GM18870 (cell line): Measurements from ENCODE around the gene GRPEL2.
"Not testable (repeated sequence)": the region's sequence is repeated elsewhere in the genome, so short reads cannot be mapped to it uniquely, and the experiment has no call there.

Experiments
- ATAC-seq: cut with Tn5 transposase; IDR thresholded peaks from one replicate; pipeline ENCODE4 v1.9.1; 2021; ENCODE audit warnings: moderate library complexity; ENCODE audit not compliant: unreplicated experiment

GRPEL2 gene

DNA sequence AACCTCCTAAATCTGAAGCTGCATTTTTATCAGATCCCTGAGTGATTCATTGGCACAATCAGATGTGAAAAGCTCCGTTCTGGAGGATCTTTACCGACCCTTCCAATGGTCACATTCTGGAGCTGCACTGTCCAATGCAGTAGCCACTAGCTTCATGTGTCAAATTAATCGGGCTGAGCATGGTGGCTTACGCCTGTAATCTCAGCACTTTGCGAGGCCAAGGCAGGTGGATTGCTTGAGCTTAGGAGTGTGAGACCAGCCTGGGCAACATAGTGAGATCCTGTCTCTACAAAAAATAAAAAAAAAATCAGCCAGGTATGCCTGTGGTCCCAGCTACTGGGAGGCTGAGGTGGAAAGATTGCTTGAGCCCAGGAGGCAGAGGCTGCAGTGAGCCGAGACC is 30.1 kb downstream of the GRPEL2 start:
- ATAC-seq: no peak

DNA sequence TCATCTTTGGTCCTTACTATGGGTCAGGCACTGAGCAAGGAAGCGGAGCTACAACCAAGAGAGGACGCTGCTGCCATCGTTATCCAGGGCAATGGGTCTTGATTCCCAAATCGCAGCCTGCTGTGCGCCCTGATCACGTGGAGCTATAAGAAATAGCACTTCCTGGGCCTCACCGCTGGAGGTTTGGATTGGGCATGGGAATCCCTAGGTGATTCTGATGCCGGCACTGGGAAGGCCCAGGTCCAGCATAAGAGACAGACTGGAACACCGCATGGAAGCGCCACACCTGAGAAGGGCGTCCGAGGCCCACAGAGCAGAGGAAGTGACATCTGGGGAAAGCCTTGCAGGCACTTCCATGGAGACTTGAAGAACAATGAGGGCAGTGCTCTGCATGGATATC is 30.8 kb downstream of the GRPEL2 start:
- ATAC-seq: no peak

DNA sequence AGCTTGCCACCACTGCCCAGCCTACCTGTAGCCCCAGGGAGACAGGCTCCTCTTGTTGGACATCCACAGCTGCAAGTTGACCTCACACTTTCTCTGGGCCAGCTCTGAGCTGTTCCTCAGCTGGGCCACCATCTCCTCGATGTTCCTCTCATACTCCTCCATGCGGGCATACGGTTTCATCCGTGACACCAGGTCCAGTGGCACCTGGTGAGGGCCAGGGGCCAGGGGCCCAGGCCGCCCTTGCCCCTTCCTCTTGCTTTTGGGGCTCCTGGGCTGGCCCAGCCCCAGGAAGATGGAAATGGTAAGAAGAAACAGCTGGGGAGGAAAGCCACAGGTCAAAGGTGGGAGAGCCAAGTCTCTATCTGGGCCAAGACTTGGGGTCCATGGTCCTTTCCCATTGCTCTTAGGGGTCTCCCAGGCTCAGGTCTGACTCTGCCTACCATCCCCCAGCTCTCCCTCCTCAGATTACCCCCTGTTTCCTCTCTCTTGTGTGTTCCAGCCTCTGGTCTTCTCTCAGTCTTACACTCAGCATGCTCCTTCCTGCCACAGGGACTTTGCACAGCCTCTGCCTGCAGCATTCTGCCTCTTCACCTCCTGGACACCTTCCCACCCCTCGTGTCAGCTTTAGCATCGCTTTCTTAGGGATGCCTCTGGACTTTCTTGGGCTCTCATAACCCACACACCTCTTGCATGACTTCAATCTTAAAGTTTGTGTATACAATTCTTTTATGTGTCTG is 31.6 kb downstream of the GRPEL2 start:
- no peak for ATAC-seq

DNA sequence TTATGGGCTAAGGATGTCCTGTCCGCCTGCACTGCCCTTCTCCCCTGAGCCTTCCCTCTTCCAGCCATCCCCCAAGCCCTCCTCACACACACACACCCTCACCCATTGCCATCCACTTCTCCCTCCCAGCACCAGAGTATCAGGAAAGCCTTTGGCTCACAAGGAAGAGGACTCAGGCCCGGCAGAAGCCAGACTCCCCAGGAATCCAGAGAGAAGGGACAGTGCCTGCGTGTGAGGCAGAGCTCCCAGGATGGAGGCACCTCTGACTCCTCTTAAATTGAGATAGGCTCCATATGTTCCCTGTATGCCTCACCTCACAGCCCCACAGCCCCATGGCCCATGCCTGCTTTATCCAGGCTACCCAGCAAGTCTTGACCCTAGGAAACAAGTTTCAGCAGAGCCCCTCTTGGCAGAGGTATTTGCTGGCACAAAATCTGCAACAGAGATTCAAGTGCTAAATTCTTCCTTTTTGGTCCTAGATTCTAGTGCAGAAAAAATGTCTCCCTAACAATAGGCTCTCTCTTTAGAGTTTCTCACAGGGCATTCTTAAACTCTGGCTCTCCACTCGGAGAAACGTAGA is 33.0 kb downstream of the GRPEL2 start:
- no peak for ATAC-seq

DNA sequence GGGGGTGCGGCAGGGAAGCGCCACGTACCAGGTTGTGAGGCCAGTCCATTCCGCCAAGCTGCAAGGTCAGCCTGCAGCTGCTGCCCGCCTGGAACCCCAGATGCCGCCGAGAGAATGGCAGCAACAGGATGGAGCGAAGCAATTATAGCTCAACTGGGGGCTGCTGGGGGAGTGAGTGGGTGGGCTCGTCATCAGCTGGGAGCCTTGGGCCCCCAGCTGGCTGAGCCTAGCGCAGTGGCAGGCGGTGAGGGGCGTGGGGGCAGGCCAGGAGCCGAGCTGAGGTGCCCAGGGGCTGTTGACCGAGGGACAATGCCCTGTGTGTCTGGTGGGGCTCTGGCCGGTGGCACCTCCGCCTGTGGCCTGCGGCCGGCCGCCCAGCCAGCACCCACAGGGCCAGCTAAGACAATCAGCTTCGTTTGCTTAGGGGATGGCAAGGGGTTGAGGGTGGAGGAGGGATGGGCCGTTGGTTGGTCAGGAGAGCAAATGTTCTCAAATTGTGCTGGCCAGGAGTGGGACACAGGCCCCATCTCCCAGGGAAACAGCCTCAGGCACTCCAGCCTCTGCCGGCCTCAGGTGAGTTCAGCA is 34.0 kb downstream of the GRPEL2 start, which contains the start of gene IL17B:
TSS of gene IL17B (minus strand) at position 116 of the 585 bp plus-strand sequence. CDS start at position 49, 67 bp downstream.
- no peak for ATAC-seq

DNA sequence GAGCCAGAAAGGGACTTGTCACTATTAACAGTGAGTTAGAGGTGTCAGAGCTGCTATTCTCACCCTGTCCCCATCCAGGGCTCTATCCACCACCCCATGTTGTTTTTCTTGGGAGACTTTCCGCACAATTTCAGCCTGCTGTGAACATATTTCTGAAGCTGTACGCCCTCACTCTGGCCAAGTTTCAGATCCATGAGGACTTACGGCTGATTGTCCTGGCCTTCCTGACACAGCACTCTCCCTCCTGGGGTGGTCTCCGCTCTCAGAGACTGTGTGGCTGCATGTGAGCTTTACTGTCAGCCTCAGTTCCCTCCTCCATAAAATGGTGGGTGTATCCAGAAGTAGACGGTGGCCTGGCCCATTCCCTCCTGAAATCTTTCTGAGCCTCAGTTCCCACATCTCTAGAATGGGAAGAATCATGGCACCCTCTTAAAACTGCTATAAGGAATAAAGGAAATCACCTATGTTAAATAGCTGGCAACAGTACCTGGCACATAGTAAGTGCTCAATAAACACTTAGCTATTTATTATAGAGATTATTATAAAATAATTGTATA is 34.6 kb downstream of the GRPEL2 start:
- ATAC-seq: no peak

DNA sequence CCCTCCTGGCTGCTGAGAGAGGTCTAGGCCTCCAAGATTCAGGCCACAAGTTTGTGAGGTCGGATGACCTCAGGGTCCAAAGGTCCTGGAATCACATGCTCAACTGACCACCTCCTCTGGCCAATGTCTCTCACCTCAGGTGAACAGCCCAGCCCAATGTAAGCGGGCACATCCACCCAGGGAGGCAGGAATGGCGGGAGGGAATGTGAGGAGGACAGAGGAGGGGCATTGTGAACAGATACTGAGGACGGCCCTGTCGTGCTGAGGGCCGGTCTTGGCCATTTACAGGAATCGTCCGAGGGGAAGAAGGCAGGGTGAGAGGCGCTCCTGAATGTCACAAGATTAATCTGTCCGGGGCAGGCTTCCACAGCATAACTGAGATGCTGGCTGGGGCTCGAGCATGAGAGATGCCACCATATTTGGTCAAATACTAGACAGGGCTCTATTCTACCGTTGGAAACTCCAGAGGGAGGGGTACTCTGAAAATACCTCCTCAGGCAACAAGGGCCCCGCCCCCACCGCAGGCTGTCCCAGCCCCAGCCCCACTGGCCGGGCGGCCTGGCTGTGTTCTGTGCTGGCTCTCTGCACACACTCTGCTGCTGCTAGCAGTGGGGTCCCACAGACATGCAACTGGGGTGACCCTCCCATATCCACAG is 35.3 kb downstream of the GRPEL2 start:
- no peak for ATAC-seq

DNA sequence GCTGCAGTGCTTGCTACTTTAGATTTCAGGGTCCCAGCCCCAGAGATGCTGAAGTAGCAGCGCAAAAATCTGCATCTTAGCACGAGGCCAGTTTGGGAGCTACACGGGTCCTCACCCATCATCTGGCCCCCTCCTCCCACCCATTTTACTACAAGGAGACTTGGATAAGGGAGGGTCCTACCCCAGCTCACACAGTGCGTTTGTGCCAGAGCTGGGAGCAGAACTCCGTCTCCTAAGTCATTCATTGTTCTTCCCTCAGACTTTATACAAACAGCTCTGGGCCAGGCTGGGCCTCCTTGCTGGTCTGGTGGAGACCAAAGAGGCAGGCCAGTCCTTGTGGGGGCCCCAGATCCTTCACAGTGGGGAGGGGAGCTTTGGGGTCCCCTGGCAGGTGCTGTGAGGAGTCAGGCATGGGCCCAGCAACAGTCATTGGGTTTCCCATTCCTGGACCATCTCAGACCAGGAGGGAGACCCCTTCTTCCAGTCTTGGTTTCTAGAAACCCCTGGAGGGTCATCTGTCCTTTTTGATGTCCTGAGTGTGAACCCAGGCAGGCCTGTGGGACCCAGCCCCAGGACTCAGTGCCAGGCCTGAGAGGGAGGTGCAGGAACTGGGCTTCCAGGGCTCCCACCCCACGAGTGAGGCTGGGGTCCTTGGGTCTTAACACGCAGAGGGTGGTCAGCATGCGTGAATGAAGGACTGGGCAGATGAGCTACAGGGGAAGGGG is 36.1 kb downstream of the GRPEL2 start:
- no peak for ATAC-seq

DNA sequence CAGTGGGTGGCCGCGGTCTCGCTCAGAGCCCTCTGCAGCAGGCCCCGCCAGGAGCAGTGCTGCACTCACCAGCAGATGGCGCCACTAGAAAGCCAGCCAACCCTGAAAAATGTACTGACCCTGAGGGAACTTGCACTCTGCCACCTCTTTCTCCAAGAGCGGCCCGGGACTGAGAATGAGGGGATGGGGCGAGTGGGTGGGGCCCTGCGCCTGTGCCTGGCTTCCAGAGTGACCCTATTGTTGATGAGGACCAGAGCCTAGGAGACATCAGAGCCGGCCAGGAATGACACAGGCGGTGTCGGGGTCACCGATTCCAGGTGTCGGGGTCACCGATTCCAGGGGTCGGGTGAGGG is 36.7 kb downstream of the GRPEL2 start:
- ATAC-seq: peak; percentile 57

DNA sequence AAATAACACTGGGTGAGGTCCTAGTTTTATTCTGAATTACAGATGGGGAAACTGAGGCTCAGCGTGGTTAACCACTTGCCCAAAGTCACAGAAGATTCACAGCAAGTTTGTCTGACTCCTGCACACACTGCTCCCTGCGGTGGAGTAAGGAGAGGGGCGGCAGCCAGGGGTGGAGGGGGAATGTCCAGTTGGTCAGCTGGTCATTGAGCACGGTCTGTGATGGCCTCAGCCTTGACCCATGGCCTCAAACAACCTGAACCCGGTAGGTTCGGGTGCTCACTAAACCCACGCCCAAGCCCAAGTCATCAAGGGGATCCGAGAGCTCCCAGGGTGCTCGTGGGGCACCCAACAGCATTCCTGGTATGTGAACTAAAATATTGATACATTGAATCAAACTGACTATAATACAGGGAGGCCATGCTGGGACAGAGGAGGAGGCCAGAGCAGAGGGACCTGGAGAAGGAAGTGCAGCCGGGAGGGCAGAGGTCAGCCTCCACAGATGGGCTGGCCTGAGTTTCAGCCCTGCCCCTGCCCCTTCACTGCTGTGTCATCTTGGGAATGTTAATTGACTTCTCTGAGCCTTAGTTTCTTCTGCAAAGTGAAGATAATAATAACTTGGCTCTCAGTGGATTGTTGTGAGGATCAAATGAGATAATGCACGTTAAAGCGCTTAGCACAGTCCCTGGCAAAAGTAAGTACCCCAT is 37.4 kb downstream of the GRPEL2 start:
- ATAC-seq: no peak

DNA sequence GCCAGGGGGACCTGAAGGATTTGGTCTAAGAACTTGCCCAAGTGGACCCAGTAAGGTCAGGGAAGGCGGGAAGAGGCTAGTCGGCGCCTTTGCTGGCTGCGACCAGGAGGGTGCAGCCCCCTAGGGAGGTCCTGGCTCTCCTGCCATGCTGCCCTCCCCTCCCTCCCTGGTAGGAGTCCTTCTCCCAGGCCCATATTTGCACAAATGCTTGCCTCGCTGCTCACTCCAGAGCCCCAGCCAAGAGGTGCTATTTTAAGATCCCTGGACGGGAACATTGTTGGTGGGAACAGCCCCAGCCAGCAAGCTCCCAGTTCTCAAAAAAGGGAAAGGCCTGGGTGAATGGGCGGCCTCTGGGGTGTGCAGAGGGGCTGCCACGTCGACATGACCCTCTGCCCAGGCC is 38.1 kb downstream of the GRPEL2 start:
- ATAC-seq: no peak

DNA sequence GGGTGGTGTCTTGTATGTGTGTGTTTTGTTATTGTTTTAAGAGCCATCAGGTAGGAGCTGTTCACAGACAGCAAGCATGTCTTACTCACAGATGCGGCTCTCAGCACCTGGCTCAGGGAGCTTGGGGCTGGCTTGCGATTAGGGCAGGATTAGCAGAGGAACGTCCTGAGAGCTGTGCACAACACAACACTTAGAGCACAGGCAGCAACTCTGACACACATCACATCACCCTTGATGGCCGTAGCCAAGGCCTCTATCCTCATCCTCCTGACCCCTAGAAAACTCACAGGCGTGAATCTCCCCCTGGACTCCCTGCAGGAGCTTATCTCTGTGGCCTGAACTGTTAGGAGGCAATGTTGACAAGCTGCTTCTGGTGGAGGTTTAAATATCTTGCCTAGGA is 40.9 kb downstream of the GRPEL2 start:
- no peak for ATAC-seq

DNA sequence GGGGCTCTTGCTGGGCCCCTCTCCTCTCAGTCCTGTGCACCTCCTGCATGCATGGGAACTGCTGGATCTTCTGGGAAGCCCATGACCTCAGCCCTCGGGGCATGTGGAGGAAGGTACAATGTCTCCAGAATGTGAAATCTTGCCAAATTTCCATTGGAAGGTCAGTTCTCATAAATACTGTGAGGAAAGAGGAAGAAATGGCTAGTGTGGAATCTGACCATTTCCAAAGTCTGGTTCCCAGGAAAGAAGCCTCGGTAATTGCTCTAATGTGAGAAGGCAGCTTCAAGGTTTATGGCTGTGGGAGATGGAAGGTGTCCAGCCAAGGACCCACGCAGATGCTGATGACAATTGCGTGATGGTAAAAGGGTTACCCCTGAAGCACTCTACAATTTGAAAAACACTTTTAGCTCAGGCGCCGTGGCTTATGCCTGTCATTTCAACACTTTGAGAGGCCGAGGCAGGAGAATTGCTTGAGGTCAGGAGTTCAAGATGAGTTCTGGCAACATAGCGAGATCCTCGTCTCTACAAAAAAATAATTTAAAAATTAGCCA is 41.9 kb downstream of the GRPEL2 start:
- ATAC-seq: no peak

DNA sequence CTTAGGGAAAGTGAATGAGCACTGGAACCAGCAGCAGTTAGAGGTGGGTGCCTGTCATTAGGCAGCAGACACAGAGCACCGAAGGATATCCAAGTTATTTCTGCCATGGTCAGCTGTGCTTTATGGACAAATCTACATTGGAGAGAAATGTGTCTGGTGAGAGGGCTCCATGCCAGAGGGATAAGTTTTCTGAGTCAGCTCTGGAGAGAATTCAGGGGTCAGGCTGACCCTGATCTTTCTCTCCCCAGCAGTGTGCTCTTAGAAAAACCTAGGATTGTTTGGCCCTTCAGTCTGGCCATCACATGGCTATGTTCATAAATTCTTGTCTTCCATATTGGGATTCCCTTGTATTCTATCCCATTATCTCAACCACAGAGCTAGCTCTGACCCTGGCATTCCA is 42.7 kb downstream of the GRPEL2 start:
- no peak for ATAC-seq

DNA sequence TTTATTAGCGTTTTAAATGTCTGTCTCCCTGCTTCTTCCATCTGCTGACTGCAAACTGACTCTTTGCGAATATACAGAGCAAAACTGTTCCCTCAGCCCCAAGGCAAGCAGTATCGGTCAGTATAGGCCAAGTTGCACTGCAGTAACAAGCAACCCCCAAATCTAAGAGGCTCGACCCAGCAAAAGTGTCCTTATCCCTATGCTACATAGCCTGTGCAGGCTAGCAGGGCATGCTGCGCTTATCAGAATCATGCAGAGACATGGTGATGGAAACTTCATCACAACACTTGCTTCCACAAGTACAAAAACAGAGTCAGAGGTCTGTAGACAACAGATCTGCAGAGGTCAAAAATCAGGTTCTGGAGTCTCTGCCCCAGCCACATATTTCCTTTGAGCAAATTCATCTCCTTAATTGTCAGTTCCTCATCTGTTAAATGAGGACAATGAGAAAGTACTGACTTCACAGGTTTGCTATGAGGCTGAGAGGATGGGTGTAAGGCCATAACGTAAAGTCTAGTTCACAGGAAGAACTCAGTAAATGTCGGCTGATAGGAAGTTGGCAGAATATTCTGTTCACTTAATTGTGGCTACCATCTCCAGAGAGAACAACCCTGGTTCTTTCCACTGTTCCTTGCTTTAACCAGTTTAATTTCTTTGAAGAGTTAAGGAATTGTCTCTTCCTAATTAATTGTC is 43.3 kb downstream of the GRPEL2 start:
- no peak for ATAC-seq

DNA sequence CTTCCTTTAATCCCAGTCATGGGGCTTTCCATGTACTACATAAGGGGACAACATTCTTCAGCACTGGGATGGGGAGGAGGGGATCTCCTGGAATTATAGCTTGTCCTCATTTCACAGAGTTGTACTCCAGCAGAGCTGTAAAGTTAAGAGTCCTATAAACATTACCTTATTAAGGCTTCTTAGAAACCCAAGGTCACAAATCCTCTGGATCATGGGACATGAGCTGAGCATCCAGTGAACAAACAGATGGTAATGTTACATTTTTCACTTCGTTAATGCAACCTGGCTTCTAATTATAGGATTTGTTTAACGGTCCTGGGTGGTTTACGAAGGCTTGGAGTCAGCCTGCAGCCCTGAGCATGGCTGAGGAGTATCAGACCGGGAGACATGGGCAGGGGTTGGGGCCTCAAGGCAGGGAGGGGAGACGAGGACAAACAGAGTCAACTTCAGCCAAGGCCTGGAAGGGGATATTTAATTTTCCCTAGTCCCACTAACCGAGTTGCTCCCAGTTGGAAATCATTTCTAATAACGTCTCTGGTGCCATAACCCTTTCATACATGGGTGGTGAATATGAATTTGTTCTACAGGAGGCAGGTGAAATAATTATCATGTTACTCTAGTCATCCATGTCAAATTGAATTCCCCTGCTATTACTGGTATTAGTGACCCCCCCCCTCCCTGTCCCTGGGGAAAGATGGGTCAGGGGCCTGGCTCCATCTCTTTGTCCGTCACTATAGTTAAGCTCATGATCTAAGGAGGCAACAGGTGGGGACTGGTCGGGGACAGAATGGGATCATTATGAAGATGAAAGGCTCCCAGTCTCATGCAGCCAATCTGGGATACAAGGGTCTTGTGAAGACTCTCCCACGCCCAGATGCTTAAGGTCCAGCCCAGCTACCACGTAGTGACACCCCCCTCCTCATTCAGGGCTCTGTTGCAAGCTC is 44.5 kb downstream of the GRPEL2 start:
- no peak for ATAC-seq

DNA sequence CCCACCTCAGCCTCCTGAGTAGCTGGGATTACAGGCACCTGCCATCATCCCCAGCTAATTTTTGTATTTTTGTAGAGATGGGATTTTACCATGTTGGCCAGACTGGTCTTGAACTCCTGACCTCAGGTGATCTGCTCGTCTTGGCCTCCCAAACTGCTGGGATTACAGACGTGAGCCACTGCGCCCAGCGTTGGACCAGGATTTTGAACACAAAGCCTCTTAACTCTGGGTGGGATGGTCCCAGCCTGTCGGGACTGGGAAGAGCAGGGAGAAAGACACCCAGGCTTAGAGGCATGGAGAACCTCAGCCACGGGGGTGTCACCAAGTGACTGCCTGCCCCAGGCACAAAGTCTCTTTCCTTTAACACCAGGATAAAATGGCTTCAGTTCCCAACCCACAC is 45.8 kb downstream of the GRPEL2 start:
- ATAC-seq: not testable (repeated sequence)

DNA sequence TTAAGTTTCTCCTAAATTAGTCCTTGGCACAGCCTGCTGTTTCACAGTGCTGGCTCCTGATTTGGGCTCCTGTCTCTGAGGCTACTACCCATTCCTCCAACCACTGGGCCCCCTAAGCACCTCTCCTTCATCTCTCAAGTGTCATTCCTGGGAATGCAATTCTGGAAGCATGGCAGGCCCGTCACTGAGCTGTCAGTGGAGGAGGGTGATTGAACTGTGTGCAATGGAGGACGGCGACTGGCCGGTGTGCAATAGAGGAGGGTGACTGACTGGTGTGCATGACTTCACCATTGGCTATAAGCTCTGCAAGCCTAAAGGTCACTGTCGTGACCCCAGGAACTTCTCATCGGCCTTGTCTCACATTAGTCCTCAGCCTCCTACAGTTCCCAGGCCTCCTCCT is 46.2 kb downstream of the GRPEL2 start:
- no peak for ATAC-seq
